K562 (cell line): ENCODE results near the gene UGT1A9. TPM values are rescaled to one million over a fixed set of nuclear protein-coding genes. Genes with fewer than 3 reads are reported as not detected.

Experiments
- ATAC-seq: fragments of 200-7000 bp; cut with Tn5 transposase; 3 replicates; pipeline ENCODE4 v1.9.1; 2020; ENCODE audit warnings: moderate library complexity
- BruUV-seq: library from RNA; stranded (reverse); fragments of 400-500 nt; replicated peaks from 2 replicates; lab custom pipeline; 2021; lab: Mats Ljungman, UMichigan
- CTCF ChIA-PET: fragments of 300-600 bp; formaldehyde crosslinking; extraction: SDS; loops from one replicate; lab custom pipeline; 2021; ENCODE audit warnings: low intra/inter-chr PET ratio; lab: Yijun Ruan, JAX
- POLR2A ChIA-PET: fragments of 300-600, 350-650 bp; sonication (Branson Sonifier 250); formaldehyde crosslinking; extraction: SDS; loops from one replicate; lab custom pipeline; 2021; ENCODE audit warnings: antibody characterized with exemption, inconsistent platforms; lab: Yijun Ruan, JAX
- DNase-seq, 4 experiments: peaks; one replicate each; pipeline versions ENCODE4 v3.0.0 to v3.0.0-alpha.2; 2011 to 2018; ENCODE audit warnings: low spot score in 3 of 4, mixed read lengths in 3 of 4; ENCODE audit errors: extremely low read depth in 1 of 4
- FAIRE-seq: peaks from 2 replicates; lab custom pipeline; 2011; peaks lifted over from hg19 to GRCh38; lab: Jason Lieb, UNC
- H2AFZ ChIP-seq: 2 replicates; pipeline ENCODE4 v1.6.0; 2011; ENCODE audit warnings: low read depth, low read length, control low read depth, inconsistent platforms
- H3K27ac ChIP-seq: fragments of 200-600 bp; 3 replicates; pipeline ENCODE4 v1.8.0; 2011; ENCODE audit warnings: low read depth, mild to moderate bottlenecking, control low read depth, inconsistent platforms, low read length, moderate library complexity, mixed read lengths; ENCODE audit errors: extremely low read depth
- H3K27me3 ChIP-seq, 2 experiments: fragments of 300-600 bp in 1 of 2; 2 replicates in 1 of 2; 3 replicates in 1 of 2; pipeline versions ENCODE4 v1.6.0 to v1.8.0; 2011; ENCODE audit warnings: inconsistent platforms in 2 of 2, low read length in 2 of 2, mild to moderate bottlenecking in 1 of 2, mixed read lengths in 1 of 2, moderate library complexity in 1 of 2; ENCODE audit not compliant: control insufficient read depth in 2 of 2, insufficient read depth in 2 of 2
- H3K36me3 ChIP-seq: fragments of 300-600 bp; 3 replicates; pipeline ENCODE4 v1.8.0; 2011; ENCODE audit warnings: mild to moderate bottlenecking, low read length, inconsistent platforms; ENCODE audit not compliant: control insufficient read depth, insufficient read depth
- H3K4me1 ChIP-seq, 2 experiments: fragments of 200-600 bp in 1 of 2; replicated peaks in 1 of 2; 2 replicates in 1 of 2; 3 replicates in 1 of 2; pipeline versions ENCODE4 v1.5.1 to v1.8.0; 2011; ENCODE audit warnings: inconsistent platforms in 2 of 2, low read length in 2 of 2, mild to moderate bottlenecking in 1 of 2, mixed read lengths in 1 of 2, moderate library complexity in 1 of 2; ENCODE audit not compliant: control insufficient read depth in 2 of 2, insufficient read depth in 2 of 2
- H3K4me2 ChIP-seq: 2 replicates; pipeline ENCODE4 v1.6.1; 2011; ENCODE audit warnings: low read length, control low read depth, inconsistent platforms, mixed read lengths; ENCODE audit not compliant: insufficient read depth
- H3K4me3 ChIP-seq: fragments of 200-600 bp; sonication (generic), shearing (Covaris generic); 2 replicates; pipeline ENCODE4 v1.5.1; 2016; ENCODE audit warnings: control low read depth, inconsistent platforms
- H3K79me2 ChIP-seq: fragments of 200-600 bp; 3 replicates; pipeline ENCODE4 v1.8.0; 2011; ENCODE audit warnings: low read length, inconsistent platforms; ENCODE audit not compliant: control insufficient read depth, insufficient read depth
- H3K9ac ChIP-seq, 2 experiments: 2 replicates each; pipeline versions ENCODE4 v1.6.0 to v1.6.1; 2011; ENCODE audit warnings: low read depth in 2 of 2, low read length in 2 of 2, control low read depth in 1 of 2, inconsistent platforms in 1 of 2, mild to moderate bottlenecking in 1 of 2, mixed read lengths in 1 of 2; ENCODE audit not compliant: insufficient read depth in 1 of 2
- H3K9me1 ChIP-seq: one replicate; pipeline ENCODE4 v1.6.0; 2011; ENCODE audit warnings: inconsistent platforms, mild to moderate bottlenecking, low read length, moderate library complexity; ENCODE audit not compliant: control insufficient read depth, insufficient read depth
- H3K9me3 ChIP-seq: replicated peaks from 2 replicates; pipeline ENCODE4 v1.5.1; 2011; ENCODE audit warnings: low read depth, low read length, inconsistent platforms; ENCODE audit not compliant: control insufficient read depth, insufficient read depth
- H4K20me1 ChIP-seq: replicated peaks from 2 replicates; pipeline ENCODE4 v1.6.1; 2011; ENCODE audit warnings: low read length, inconsistent platforms, mixed read lengths; ENCODE audit not compliant: control insufficient read depth, insufficient read depth
- EP400 ChIP-seq: fragments of 450-650 bp; IDR thresholded peaks from 2 replicates; pipeline ENCODE4 v1.6.1; 2017; ENCODE audit warnings: antibody characterized with exemption, mild to moderate bottlenecking, moderate library complexity
- FUS ChIP-seq: fragments of 200-400 bp; formaldehyde crosslinking; optimal IDR thresholded peaks from 2 replicates; pipeline ENCODE3; 2017; ENCODE audit warnings: low read depth, low read length
- GATAD2A ChIP-seq: fragments of 450-650 bp; IDR thresholded peaks from 2 replicates; pipeline ENCODE4 v1.6.1; 2017
- HMGN3 ChIP-seq: IDR thresholded peaks from 2 replicates; pipeline ENCODE4 v1.6.1; 2011; ENCODE audit warnings: borderline replicate concordance, low read depth, mild to moderate bottlenecking, mixed read lengths, low read length; ENCODE audit not compliant: insufficient read length; ENCODE audit errors: extremely low read depth
- SP1 ChIP-seq: sonication (generic); formaldehyde crosslinking; IDR thresholded peaks from 2 replicates; pipeline ENCODE4 v1.8.1; 2022; ENCODE audit warnings: mild to moderate bottlenecking, missing genetic modification reagents
- U2AF2 ChIP-seq: fragments of 200-400 bp; formaldehyde crosslinking; optimal IDR thresholded peaks from 2 replicates; pipeline ENCODE3; 2017; ENCODE audit warnings: low read depth, mild to moderate bottlenecking, low read length
- ZBTB9 ChIP-seq: fragments of 450-650 bp; formaldehyde crosslinking; IDR thresholded peaks from 2 replicates; pipeline ENCODE4 v1.4.0; 2020; ENCODE audit warnings: mild to moderate bottlenecking, moderate library complexity
- ZNF239 ChIP-seq: fragments of 250-450 bp; sonication (Bioruptor Pico); IDR thresholded peaks from 2 replicates; pipeline ENCODE4 v1.4.0; 2020; ENCODE audit warnings: mild to moderate bottlenecking
- WGBS: fragments of 100-300 bp; shearing (Covaris generic); methylation state at CpG from one replicate; pipeline ENCODE4 v1.1.6; 2016; ENCODE audit warnings: low coverage, mixed read lengths; ENCODE audit not compliant: insufficient coverage; ENCODE audit errors: missing lambda C conversion rate; 5-methylcytosine and 5-hydroxymethylcytosine counted together
- in situ Hi-C: fragments of 300-500 bp; cut with MboI; formaldehyde crosslinking; loops from 4 replicates; pipeline ENCODE4 v1.15.0; 2018; ENCODE audit warnings: inconsistent platforms, mixed read lengths
- intact Hi-C: fragments of 100-400 bp; cut with micrococcal nuclease; formaldehyde crosslinking; loops from 2 replicates; pipeline ENCODE4 v1.14.2; 2022
- polyA plus RNA-seq, 8 experiments: library from polyadenylated mRNA; depleted of rRNA in 4 of 8; stranded (reverse) in 5 of 8; unstranded in 3 of 8; fragments of >200 nt; fragmentation: Nextera tagmentation in 2 of 8; fragmentation: Illumina TruSeq in 1 of 8; extraction: Ambion mirVana in 2 of 8; extraction: Trizol in 1 of 8; gene quantifications; 2 replicates each; pipeline versions ENCODE4 v1.2.1 to v1.2.3, GENCODE V29; 2011 to 2014; ENCODE audit warnings: inconsistent platforms in 1 of 8, missing spikeins in 1 of 8
- total RNA-seq, 7 experiments: library from RNA; depleted of rRNA in 6 of 7; stranded (reverse); fragments of >200 nt in 6 of 7; fragmentation: Illumina TruSeq in 2 of 7; extraction: Trizol in 2 of 7; gene quantifications; 2 replicates each; pipeline versions ENCODE4 v1.2.1 to v1.2.3, GENCODE V29; 2011 to 2021; ENCODE audit warnings: low replicate concordance in 1 of 7

The UGT1A9 gene
- total and polyA plus RNA-seq, 9 of the 15 experiments (the other 6 are each of a cell fraction or from before 2014, with no cell fraction given) = 0.09 TPM; not detected in 8

GRCh38 chr2:233680361-233681045, 8.8 kb downstream of the UGT1A9 start (continued):
- TF ChIP-seq HMGN3 = no peak
- no peak for TF ChIP-seq ZNF239
- no peak for TF ChIP-seq ZBTB9 (CRISPR knock-in tag)
- no peak for TF ChIP-seq EP400

GRCh38 chr2:233681521-233682099, 9.9 kb downstream of the UGT1A9 start, which contains the start of gene UGT1A7:
UGT1A7 (plus strand) TSS chr2:233681901; CDS start chr2:233681938, 37 bp downstream.
- WGBS = 6% methylated on average over 5 of the region's 5 CpGs
- FAIRE-seq (no peak), DNase-seq (no peak), ATAC-seq (no peak)
- intact Hi-C loops (no loop called here), in situ Hi-C loops (no loop called here)
- Histone ChIP-seq H3K9ac (no peak within 1 kb of the TSS), H3K36me3 (no peaks in the 10 kb centered on the region), H3K9me3 (no peaks in the 10 kb centered on the region), H3K4me3 (no peak within 1 kb of the TSS), H2AFZ (no peak within 1 kb of the TSS), H3K9me1 (no peaks in the 10 kb centered on the region), H3K79me2 (no peaks in the 10 kb centered on the region), H3K27me3 (no peaks in the 10 kb centered on the region), H4K20me1 (no peaks in the 10 kb centered on the region), H3K4me2 (no peak within 1 kb of the TSS), H3K4me1 (no peaks in the 10 kb centered on the region), H3K27ac (no peak within 1 kb of the TSS)
- TF ChIP-seq GATAD2A (no peak), SP1 (CRISPR knock-in tag) (no peak), FUS (no peak), U2AF2 (no peak)
- no TSS peak for BruUV-seq
- POLR2A ChIA-PET = no interaction called here
- CTCF ChIA-PET = no interaction called here
